Psoas muscle (tissue), 8 donors: ENCODE measurements around the gene VSX1. TPM values are rescaled to one million over a fixed set of nuclear protein-coding genes. Genes with fewer than 3 reads are reported as not detected.
A peak's percentile ranks its signal among the peaks of the same experiment; 100 is the strongest.

Experiments
- ATAC-seq, 4 donors: fragments of 200-7000 bp; cut with Tn5 transposase; one replicate each; pipeline ENCODE4 v1.9.1; 2020; ENCODE audit warnings: moderate library complexity in 3 of 4, mild to moderate bottlenecking in 2 of 4
- DNase-seq, 2 donors: peaks; one replicate each; pipeline ENCODE4 v3.0.0-alpha.2; 2020
- H3K27ac ChIP-seq: fragments of 200-600 bp; one replicate; pipeline ENCODE4 v1.8.0; 2022
- H3K27me3 ChIP-seq, 3 donors: fragments of 200-600 bp in 1 of 3; one replicate each; pipeline versions ENCODE4 v1.6.1 to v1.8.0; 2013 to 2022; ENCODE audit warnings: low read length in 2 of 3, mild to moderate bottlenecking in 2 of 3, moderate library complexity in 1 of 3; ENCODE audit not compliant: insufficient read depth in 3 of 3
- H3K36me3 ChIP-seq, 2 donors: fragments of 200-600 bp in 1 of 2; one replicate each; pipeline versions ENCODE4 v1.6.1 to v1.8.0; 2013 to 2022; ENCODE audit warnings: low read depth in 1 of 2, mild to moderate bottlenecking in 1 of 2, moderate library complexity in 1 of 2; ENCODE audit not compliant: insufficient read depth in 1 of 2
- H3K4me1 ChIP-seq: fragments of 200-600 bp; one replicate; pipeline ENCODE4 v1.8.0; 2022
- H3K4me3 ChIP-seq: fragments of 200-600 bp; one replicate; pipeline ENCODE4 v1.8.0; 2022; ENCODE audit warnings: mild to moderate bottlenecking
- H3K9me3 ChIP-seq: fragments of 200-600 bp; one replicate; pipeline ENCODE4 v1.8.0; 2022
- WGBS, 3 donors: extraction: QIAGEN DNeasy Blood & Tissue Kit; methylation state at CpG; one replicate each; pipeline versions ENCODE4 v1.1.6 to v1.1.7; 2013; 5-methylcytosine and 5-hydroxymethylcytosine counted together
- intact Hi-C, 2 donors: fragments of 100-400 bp; cut with DNase I; formaldehyde crosslinking; loops; one replicate each; pipeline versions ENCODE4 v1.11.0 to v1.14.2; 2022
- polyA plus RNA-seq, 3 donors: library from polyadenylated mRNA; stranded (reverse); fragments of 200-250 nt; gene quantifications; one replicate each; pipeline ENCODE4 v1.2.3, GENCODE V29; 2013
- total RNA-seq, 4 donors: library from RNA; stranded (reverse); fragmentation: NEBNext Ultra II Directional in 2 of 4; extraction: Animal tissue kit (Norgen Biotek cat#: 25700) in 2 of 4; gene quantifications; one replicate each; pipeline versions ENCODE4 v1.2.1 to v1.2.4, GENCODE V29; 2021 to 2023
- TF ChIP-seq, protein P1 (sequence below): fragments of 200-600 bp; IDR thresholded peaks from one replicate; pipeline ENCODE4 v1.8.0; 2022; ENCODE audit warnings: antibody characterized with exemption
- donor health status: healthy with polysubstance abuse.
- donor health status: DM: no; HTN: no; CAD: no; lungs with moderate emphysema.
- donor health status: Bipolar disorder and iron deficiency.
- donor health status: healthy.
- donor health status: DM: yes; HTN: yes; CAD: no.
- donor health status: DM: no; HTN: no; CAD: no.
- donor health status: DM: no; HTN: no; CAD: no.
- donor health status: DM: yes; HTN: yes; CAD: no.

The VSX1 gene
- total and polyA plus RNA-seq, 7 donors = 0.04 to 0.52 (median 0.24) TPM; not detected in 1

DNA sequence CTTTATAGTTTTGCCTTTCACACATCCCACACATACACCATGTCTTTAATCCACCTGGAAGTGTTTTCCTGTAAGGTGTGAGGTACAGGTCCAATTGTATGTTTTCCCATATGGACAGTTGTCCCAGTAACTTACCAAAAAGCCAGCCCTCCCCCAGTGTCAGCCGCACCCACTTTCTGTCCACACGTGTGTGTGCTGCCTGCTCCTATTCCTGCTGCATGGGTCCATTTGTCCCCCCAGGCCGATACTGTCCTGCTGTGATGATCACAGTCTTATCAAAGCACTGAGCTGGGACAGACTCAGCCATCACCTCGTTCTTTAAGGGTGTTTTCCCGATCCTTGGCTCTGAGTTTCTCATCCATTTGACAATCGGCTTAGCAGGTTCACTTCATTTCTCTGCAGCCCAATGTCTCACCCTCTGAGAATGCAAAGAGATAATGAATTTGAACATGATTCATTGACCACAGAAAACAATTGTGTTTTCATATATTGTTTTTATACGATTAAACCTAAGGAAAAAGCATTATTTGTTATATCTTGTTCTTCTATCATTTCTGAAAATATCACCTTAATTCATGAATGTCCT is 9.6 kb downstream of the VSX1 start:
- Histone ChIP-seq H3K9me3 (no peaks in the 10 kb centered on the region), H3K36me3 (no peaks in the 10 kb centered on the region), H3K4me3 (no peak overlapping the region), H3K27ac (no peak overlapping the region), H3K4me1 (peaks cover 13% of the 10 kb centered on the region), H3K27me3 (peaks cover 0 to 4% (median 2%) of the 10 kb centered on the region in 3 donors)
- ATAC-seq (no peak), DNase-seq (no peak)
- intact Hi-C loops = no loop called here
- TF ChIP-seq, protein P1, sequence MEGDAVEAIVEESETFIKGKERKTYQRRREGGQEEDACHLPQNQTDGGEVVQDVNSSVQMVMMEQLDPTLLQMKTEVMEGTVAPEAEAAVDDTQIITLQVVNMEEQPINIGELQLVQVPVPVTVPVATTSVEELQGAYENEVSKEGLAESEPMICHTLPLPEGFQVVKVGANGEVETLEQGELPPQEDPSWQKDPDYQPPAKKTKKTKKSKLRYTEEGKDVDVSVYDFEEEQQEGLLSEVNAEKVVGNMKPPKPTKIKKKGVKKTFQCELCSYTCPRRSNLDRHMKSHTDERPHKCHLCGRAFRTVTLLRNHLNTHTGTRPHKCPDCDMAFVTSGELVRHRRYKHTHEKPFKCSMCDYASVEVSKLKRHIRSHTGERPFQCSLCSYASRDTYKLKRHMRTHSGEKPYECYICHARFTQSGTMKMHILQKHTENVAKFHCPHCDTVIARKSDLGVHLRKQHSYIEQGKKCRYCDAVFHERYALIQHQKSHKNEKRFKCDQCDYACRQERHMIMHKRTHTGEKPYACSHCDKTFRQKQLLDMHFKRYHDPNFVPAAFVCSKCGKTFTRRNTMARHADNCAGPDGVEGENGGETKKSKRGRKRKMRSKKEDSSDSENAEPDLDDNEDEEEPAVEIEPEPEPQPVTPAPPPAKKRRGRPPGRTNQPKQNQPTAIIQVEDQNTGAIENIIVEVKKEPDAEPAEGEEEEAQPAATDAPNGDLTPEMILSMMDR = no peak
- 56 to 63% (median 63%) methylated on average over 7 of the region's 7 CpGs for WGBS, 3 donors

DNA sequence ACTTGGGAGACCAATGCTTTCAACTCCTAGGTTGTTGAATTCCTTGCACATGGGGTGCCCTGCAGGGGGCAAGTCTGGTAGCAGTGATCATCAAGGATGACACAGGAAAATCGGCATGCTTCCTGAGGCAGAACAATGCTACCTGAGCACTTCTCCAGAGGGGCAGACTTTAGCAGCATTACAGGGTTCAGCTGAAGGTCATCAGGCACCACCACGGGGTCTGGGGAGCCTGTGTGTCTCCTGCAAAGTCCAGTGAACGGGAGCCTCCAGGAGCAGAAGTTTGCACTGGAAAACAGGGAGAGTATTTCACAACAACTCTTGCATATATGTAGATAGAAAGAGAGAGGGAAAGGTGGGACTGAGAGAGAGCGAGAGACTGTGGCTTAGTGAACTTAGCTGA is 10.2 kb downstream of the VSX1 start:
- no peak for DNase-seq
- Histone ChIP-seq H3K27ac (no peak overlapping the region), H3K9me3 (no peaks in the 10 kb centered on the region), H3K27me3 (peaks cover 0 to 6% (median 0%) of the 10 kb centered on the region in 3 donors), H3K4me3 (no peak overlapping the region), H3K36me3 (no peaks in the 10 kb centered on the region), H3K4me1 (peaks cover 7% of the 10 kb centered on the region)
- 34 to 40% (median 35%) methylated on average over 4 of the region's 4 CpGs for WGBS, 3 donors
- TF ChIP-seq, protein P1 = no peak
- intact Hi-C loops = no loop called here
- no peak for ATAC-seq

DNA sequence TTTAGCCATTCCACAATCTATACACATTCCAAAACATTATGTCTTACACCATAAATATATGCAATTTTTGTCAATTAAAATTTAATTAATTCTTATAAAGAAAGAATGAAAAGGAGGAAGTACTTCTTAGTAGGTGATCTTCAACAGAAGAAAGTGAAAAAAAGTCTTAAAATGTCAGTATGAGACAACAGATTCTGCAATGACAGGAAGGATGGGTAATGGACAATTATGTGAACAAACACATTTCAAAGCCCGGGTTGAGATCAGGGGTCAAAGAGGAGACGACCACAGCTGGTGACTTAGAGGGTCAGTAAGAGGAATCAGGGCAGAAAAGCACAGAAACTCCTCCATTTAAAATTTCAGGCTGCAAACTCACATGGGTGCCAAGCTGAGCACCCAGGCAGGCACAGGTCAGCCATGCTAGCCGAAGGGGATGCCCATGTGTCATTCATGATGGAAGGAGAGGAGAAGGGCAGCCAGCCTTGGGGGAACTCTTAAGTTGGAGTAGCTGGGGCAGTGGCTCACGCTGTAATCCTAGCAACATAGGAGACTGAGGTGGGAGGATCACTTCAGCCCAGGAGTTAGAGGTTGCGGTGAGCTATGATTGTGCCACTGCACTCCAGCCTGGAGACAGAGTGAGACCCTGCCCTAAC is 11.0 kb downstream of the VSX1 start:
- Histone ChIP-seq H3K9me3 (no peaks in the 10 kb centered on the region), H3K4me3 (no peak overlapping the region), H3K27me3 (peaks cover 0 to 6% (median 0%) of the 10 kb centered on the region in 3 donors), H3K4me1 (no peaks in the 10 kb centered on the region), H3K36me3 (no peaks in the 10 kb centered on the region), H3K27ac (no peak overlapping the region)
- ATAC-seq = no peak
- intact Hi-C loops = no loop called here
- no peak for DNase-seq
- TF ChIP-seq, protein P1 = no peak
- 58 to 73% (median 62%) methylated on average over 5 of the region's 5 CpGs for WGBS, 3 donors

DNA sequence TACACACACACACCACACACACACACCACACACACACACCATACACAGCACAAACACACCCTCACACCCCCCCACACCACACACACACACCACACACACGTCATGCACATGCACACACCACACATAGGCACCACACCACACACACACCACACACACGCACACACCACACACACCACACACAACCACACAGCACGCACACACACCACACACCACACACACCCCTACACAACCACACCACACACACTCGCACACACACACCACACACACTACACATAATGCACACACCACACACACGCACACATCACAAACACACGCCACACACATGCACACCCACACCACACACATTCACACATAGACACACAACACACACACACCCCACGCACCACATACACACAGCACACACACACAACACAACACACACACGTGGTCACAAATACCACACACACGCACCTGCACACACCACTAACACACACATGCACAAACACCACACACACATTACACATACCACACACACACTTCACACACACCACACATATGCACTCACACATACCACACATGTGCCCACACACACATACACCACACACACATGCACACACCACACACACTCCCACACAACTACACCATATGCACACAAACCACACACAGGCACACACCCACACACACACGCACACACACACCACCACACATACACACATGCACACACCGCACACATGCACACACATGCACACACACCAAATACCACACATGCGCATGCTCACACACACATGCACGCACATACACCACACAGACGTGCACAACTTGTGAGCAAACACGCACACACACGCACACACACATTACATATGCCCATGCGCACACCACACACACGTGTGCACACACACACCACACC is 14.6 kb downstream of the VSX1 start:
- Histone ChIP-seq H3K4me1 (no peaks in the 10 kb centered on the region), H3K4me3 (no peak overlapping the region), H3K9me3 (no peaks in the 10 kb centered on the region), H3K27ac (no peak overlapping the region), H3K27me3 (peaks cover 0 to 6% (median 0%) of the 10 kb centered on the region in 3 donors), H3K36me3 (no peaks in the 10 kb centered on the region)
- peak in 1 of 2 donors; percentile 35 for DNase-seq
- no peak for ATAC-seq
- intact Hi-C loops = no loop called here
- 90 to 96% (median 91%) methylated on average over 18 of the region's 18 CpGs for WGBS, 3 donors
- TF ChIP-seq, protein P1 = no peak
